ENCODE measurements around the gene LMNTD2. TPM values are rescaled to one million over a fixed set of nuclear protein-coding genes. Genes with fewer than 3 reads are reported as not detected.
A peak's percentile ranks its signal among the peaks of the same experiment; 100 is the strongest.

Gene LMNTD2
- total and polyA plus RNA-seq, 2 of the 13 experiments (the other 11 are each of a cell fraction or from before 2014, with no cell fraction given): 1.1 to 3.1 TPM

GRCh38 chr11:518463-519202, 41.9 kb downstream of the LMNTD2 start (continued):
- TF ChIP-seq AHDC1 (CRISPR knock-in tag; IDR thresholded peaks at IDR 0.05; ENCODE audit: borderline replicate concordance) (0 out of 2 replicates have a peak, but pooled peaks have one; percentile 27), ZNF12 (CRISPR knock-in tag; IDR thresholded peaks at IDR 0.05) (peak; percentile 45; the same call in 1 of the 2 replicates), RARA (CRISPR knock-in tag; IDR thresholded peaks at IDR 0.05) (0 out of 2 replicates have a peak, but pooled peaks have one; percentile 6), ZBTB14 (CRISPR knock-in tag; IDR thresholded peaks at IDR 0.05) (peak; percentile 52; the same call in 1 of the 2 replicates), ZNF275 (CRISPR knock-in tag; IDR thresholded peaks at IDR 0.05; ENCODE audit: borderline replicate concordance) (peak; percentile 63; the same call in 1 of the 2 replicates), ZNF367 (CRISPR knock-in tag; IDR thresholded peaks at IDR 0.05; ENCODE audit: borderline replicate concordance) (no peak), HOXA9 (CRISPR knock-in tag; IDR thresholded peaks at IDR 0.05; ENCODE audit: borderline replicate concordance) (no peak), ZBTB49 (CRISPR knock-in tag; IDR thresholded peaks at IDR 0.05; ENCODE audit: borderline replicate concordance) (no peak), IRF9 (CRISPR knock-in tag; IDR thresholded peaks at IDR 0.05; ENCODE audit: borderline replicate concordance) (peak; percentile 60; the same call in 1 of the 2 replicates), TFE3 (CRISPR knock-in tag; IDR thresholded peaks at IDR 0.05) (no peak; the same call in 1 of the 2 replicates), STAT5B (CRISPR knock-in tag; IDR thresholded peaks at IDR 0.05) (no peak), CBX5 (CRISPR knock-in tag; IDR thresholded peaks at IDR 0.05; ENCODE audit: borderline replicate concordance) (no peak), ZZZ3 (CRISPR knock-in tag; IDR thresholded peaks at IDR 0.05; ENCODE audit: borderline replicate concordance) (no peak)

All from HepG2 (cell line).